ENCODE results near the gene JAZF1.

JAZF1 gene

GRCh38 chr7:27812706-27813105 is 367.9 kb downstream of the JAZF1 start:
- TF ChIP-seq CTCF (conservative IDR thresholded peaks at IDR 0.05): no peak
- H3K27ac ChIP-seq: no peak overlapping the region

DNA sequence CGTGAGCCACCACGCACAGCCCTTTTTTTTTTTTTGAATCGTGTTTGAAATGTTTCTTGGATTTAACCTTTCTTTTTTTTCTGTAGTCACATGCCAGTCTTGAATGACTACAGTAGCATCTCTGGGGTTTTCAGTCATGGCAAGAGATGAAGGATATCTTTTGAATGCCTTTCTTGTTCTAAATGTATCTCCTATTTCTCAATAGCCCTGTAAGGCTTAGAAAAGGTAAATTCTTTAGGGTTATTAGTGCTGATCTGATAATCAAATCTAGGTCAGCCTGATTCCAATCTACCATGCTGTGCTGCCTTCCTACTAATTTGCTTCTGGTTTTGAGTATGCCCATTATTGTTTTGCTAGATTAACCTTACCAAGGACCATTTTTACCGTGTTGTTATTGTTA is 370.4 kb downstream of the JAZF1 start:
- H3K27ac ChIP-seq: no peak overlapping the region
- no peak for TF ChIP-seq CTCF (conservative IDR thresholded peaks at IDR 0.05)

- no peak overlapping the region for H3K27ac ChIP-seq
- no peak for TF ChIP-seq CTCF (conservative IDR thresholded peaks at IDR 0.05)
Measured at GRCh38 chr7:27808626-27809025, 372.0 kb downstream of the JAZF1 start.

DNA sequence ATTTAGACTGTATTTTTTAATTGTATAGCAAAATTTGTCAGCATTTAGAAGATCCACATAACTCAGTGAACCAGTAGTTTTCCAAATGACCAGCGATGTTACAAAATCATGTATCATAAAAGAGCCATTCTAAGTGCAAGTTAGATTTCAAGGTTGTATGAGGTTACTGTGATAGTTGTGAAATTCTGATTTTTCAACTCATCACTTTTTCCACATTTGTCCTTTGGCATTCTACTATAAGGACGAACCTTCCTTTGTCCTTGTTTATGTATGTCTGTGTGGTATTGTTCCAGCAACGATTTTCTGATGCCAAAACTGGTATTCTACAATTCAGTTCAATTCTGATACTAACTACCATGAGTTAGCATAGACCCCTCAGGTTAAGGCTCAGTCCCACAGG is 376.5 kb downstream of the JAZF1 start:
- no peak for TF ChIP-seq CTCF (conservative IDR thresholded peaks at IDR 0.05)
- no peak overlapping the region for H3K27ac ChIP-seq

GRCh38 chr7:27802999-27803398 is 377.6 kb downstream of the JAZF1 start:
- no peak for TF ChIP-seq CTCF (conservative IDR thresholded peaks at IDR 0.05)

GRCh38 chr7:27799212-27799611 is 381.4 kb downstream of the JAZF1 start:
- H3K27ac ChIP-seq: no peak overlapping the region
- no peak for TF ChIP-seq CTCF (conservative IDR thresholded peaks at IDR 0.05)

More at GRCh38 chr7:27802999-27803398, 377.6 kb downstream of the JAZF1 start:
- no peak overlapping the region for H3K27ac ChIP-seq

GRCh38 chr7:27795977-27796376 is 384.6 kb downstream of the JAZF1 start:
- TF ChIP-seq CTCF (conservative IDR thresholded peaks at IDR 0.05): no peak
- no peak overlapping the region for H3K27ac ChIP-seq

- H3K27ac ChIP-seq: no peak overlapping the region
- TF ChIP-seq CTCF (conservative IDR thresholded peaks at IDR 0.05): no peak
Measured at GRCh38 chr7:27793780-27794179, 386.8 kb downstream of the JAZF1 start.
